Measurements from ENCODE around the gene SEC23IP. TPM values are rescaled to one million over a fixed set of nuclear protein-coding genes. Genes with fewer than 3 reads are reported as not detected.

Gene SEC23IP
- polyA plus RNA-seq, 4 donors, result 7.8 to 42.0 (median 9.8) TPM

- Histone ChIP-seq H3K4me1 (ENCODE audit: control insufficient read depth in 3 of 3, insufficient read depth in 2 of 3, low read depth in 1 of 3, low read length in 2 of 3) (no peaks in the 10 kb centered on the region), H3K36me3 (ENCODE audit: control insufficient read depth in 3 of 3, insufficient read depth in 2 of 3, low read depth in 1 of 3, low read length in 3 of 3) (peaks cover 4 to 23% (median 22%) of the 10 kb centered on the region in 3 donors), H3K9me3 (ENCODE audit: control insufficient read depth in 2 of 2, insufficient read depth in 1 of 2, low read depth in 1 of 2, low read length in 1 of 2) (no peaks in the 10 kb centered on the region), H3K27me3 (ENCODE audit: control insufficient read depth in 3 of 3, insufficient read depth in 3 of 3, low read length in 3 of 3) (no peaks in the 10 kb centered on the region), H3K27ac (ENCODE audit: low read depth in 1 of 3, low read length in 2 of 3) (no peak overlapping the region), H3K4me3 (ENCODE audit: low read depth in 1 of 3, low read length in 3 of 3) (no peak overlapping the region)
- no peak for FAIRE-seq
- 60 to 64% (median 61%) methylated on average over 3 of the region's 3 CpGs for WGBS, 3 donors
- DNase-seq, result peak in 1 of 2 donors; percentile 25
These were observed 40.6 kb downstream of the SEC23IP start for GRCh38 chr10:119933179-119933578.

- H3K27me3 ChIP-seq (ENCODE audit: control insufficient read depth in 3 of 3, insufficient read depth in 3 of 3, low read length in 3 of 3), result no peaks in the 10 kb centered on the region
- H3K36me3 ChIP-seq (ENCODE audit: control insufficient read depth in 3 of 3, insufficient read depth in 2 of 3, low read depth in 1 of 3, low read length in 3 of 3), result peaks cover 0 to 28% (median 13%) of the 10 kb centered on the region in 3 donors
- no peak overlapping the region for H3K27ac ChIP-seq (ENCODE audit: low read depth in 1 of 3, low read length in 2 of 3)
- no peaks in the 10 kb centered on the region for H3K9me3 ChIP-seq (ENCODE audit: control insufficient read depth in 2 of 2, insufficient read depth in 1 of 2, low read depth in 1 of 2, low read length in 1 of 2)
- H3K4me1 ChIP-seq (ENCODE audit: control insufficient read depth in 3 of 3, insufficient read depth in 2 of 3, low read depth in 1 of 3, low read length in 2 of 3), result no peaks in the 10 kb centered on the region
- WGBS, 3 donors, result 79 to 96% (median 95%) methylated on average over 3 of the region's 3 CpGs
- no peak overlapping the region for H3K4me3 ChIP-seq (ENCODE audit: low read depth in 1 of 3, low read length in 3 of 3)
- DNase-seq (no peak), FAIRE-seq (no peak)
These were observed 48.0 kb downstream of the SEC23IP start for GRCh38 chr10:119940487-119940886.

GRCh38 chr10:119942973-119943372 lies 50.4 kb downstream of the SEC23IP start:
- no peak for FAIRE-seq
- H3K9me3 ChIP-seq (ENCODE audit: control insufficient read depth in 2 of 2, insufficient read depth in 1 of 2, low read depth in 1 of 2, low read length in 1 of 2), result no peaks in the 10 kb centered on the region
- H3K27me3 ChIP-seq (ENCODE audit: control insufficient read depth in 3 of 3, insufficient read depth in 3 of 3, low read length in 3 of 3), result no peaks in the 10 kb centered on the region
- DNase-seq, result no peak
- H3K4me3 ChIP-seq (ENCODE audit: low read depth in 1 of 3, low read length in 3 of 3), result no peak overlapping the region
- WGBS, 3 donors, result 93 to 98% (median 96%) methylated on average over 2 of the region's 2 CpGs
- peaks cover 0 to 21% (median 9%) of the 10 kb centered on the region in 3 donors for H3K36me3 ChIP-seq (ENCODE audit: control insufficient read depth in 3 of 3, insufficient read depth in 2 of 3, low read depth in 1 of 3, low read length in 3 of 3)
- H3K27ac ChIP-seq (ENCODE audit: low read depth in 1 of 3, low read length in 2 of 3), result no peak overlapping the region
- H3K4me1 ChIP-seq (ENCODE audit: control insufficient read depth in 3 of 3, insufficient read depth in 2 of 3, low read depth in 1 of 3, low read length in 2 of 3), result no peaks in the 10 kb centered on the region

DNA sequence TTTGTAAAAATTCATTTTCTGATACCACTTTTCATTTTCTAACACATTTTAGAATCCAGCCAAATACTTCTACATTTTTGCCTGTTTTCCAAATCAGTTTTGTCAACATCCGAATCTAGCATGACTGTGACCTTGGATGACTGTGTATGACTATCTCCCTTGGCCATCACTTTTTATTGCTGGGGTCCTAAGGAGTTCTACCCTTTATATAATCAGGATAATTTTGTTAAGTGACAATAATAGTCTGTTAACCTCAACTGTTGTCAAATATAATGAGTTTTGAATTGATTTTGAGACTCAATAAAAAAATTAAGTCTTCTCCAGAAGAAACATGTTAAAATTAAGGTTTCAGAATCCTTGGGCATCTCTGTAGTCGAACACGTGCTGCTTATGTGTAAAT lies 53.3 kb downstream of the SEC23IP start:
- peaks cover 0 to 10% (median 5%) of the 10 kb centered on the region in 3 donors for H3K36me3 ChIP-seq (ENCODE audit: control insufficient read depth in 3 of 3, insufficient read depth in 2 of 3, low read depth in 1 of 3, low read length in 3 of 3)
- H3K4me1 ChIP-seq (ENCODE audit: control insufficient read depth in 3 of 3, insufficient read depth in 2 of 3, low read depth in 1 of 3, low read length in 2 of 3), result no peaks in the 10 kb centered on the region
- H3K27me3 ChIP-seq (ENCODE audit: control insufficient read depth in 3 of 3, insufficient read depth in 3 of 3, low read length in 3 of 3), result no peaks in the 10 kb centered on the region
- no peak for FAIRE-seq
- H3K27ac ChIP-seq (ENCODE audit: low read depth in 1 of 3, low read length in 2 of 3), result no peak overlapping the region
- WGBS, 3 donors, result 83 to 88% (median 86%) methylated on average over 3 of the region's 3 CpGs
- no peak overlapping the region for H3K4me3 ChIP-seq (ENCODE audit: low read depth in 1 of 3, low read length in 3 of 3)
- no peak for DNase-seq
- no peaks in the 10 kb centered on the region for H3K9me3 ChIP-seq (ENCODE audit: control insufficient read depth in 2 of 2, insufficient read depth in 1 of 2, low read depth in 1 of 2, low read length in 1 of 2)

DNA sequence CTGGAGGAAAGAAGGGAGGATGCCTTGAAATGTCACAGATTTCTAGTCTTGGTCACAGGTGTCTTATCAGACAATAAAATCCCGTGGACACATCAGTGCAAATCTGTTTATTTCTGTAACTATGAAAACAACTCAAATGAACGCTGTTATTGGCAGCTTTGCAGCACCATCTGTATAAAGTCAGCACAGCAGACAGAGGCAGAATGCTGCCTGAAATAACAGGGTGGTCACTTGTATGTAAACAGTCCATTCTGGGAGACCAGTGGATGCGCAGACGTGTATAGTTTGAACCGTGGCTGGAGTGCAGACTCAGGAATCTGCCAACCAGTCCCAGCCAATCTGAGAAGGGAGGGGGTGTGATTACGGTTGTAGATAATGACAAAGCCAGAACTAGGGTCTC lies 54.8 kb downstream of the SEC23IP start:
- no peaks in the 10 kb centered on the region for H3K9me3 ChIP-seq (ENCODE audit: control insufficient read depth in 2 of 2, insufficient read depth in 1 of 2, low read depth in 1 of 2, low read length in 1 of 2)
- no peak overlapping the region for H3K27ac ChIP-seq (ENCODE audit: low read depth in 1 of 3, low read length in 2 of 3)
- FAIRE-seq (no peak), DNase-seq (peak in 1 of 2 donors; percentile 11)
- peaks cover 0 to 7% (median 5%) of the 10 kb centered on the region in 3 donors for H3K36me3 ChIP-seq (ENCODE audit: control insufficient read depth in 3 of 3, insufficient read depth in 2 of 3, low read depth in 1 of 3, low read length in 3 of 3)
- WGBS, 3 donors, result 36 to 49% (median 43%) methylated on average over 6 of the region's 6 CpGs
- no peak overlapping the region for H3K4me3 ChIP-seq (ENCODE audit: low read depth in 1 of 3, low read length in 3 of 3)
- no peaks in the 10 kb centered on the region for H3K4me1 ChIP-seq (ENCODE audit: control insufficient read depth in 3 of 3, insufficient read depth in 2 of 3, low read depth in 1 of 3, low read length in 2 of 3)
- no peaks in the 10 kb centered on the region for H3K27me3 ChIP-seq (ENCODE audit: control insufficient read depth in 3 of 3, insufficient read depth in 3 of 3, low read length in 3 of 3)

GRCh38 chr10:119957451-119957850 lies 64.9 kb downstream of the SEC23IP start:
- H3K36me3 ChIP-seq (ENCODE audit: control insufficient read depth in 3 of 3, insufficient read depth in 2 of 3, low read depth in 1 of 3, low read length in 3 of 3), result no peaks in the 10 kb centered on the region
- peaks cover 0 to 3% (median 0%) of the 10 kb centered on the region in 3 donors for H3K27me3 ChIP-seq (ENCODE audit: control insufficient read depth in 3 of 3, insufficient read depth in 3 of 3, low read length in 3 of 3)
- DNase-seq, result no peak
- no peak overlapping the region for H3K27ac ChIP-seq (ENCODE audit: low read depth in 1 of 3, low read length in 2 of 3)
- WGBS, 3 donors, result 70 to 83% (median 74%) methylated on average over 4 of the region's 4 CpGs
- H3K4me3 ChIP-seq (ENCODE audit: low read depth in 1 of 3, low read length in 3 of 3), result no peak overlapping the region
- no peaks in the 10 kb centered on the region for H3K9me3 ChIP-seq (ENCODE audit: control insufficient read depth in 2 of 2, insufficient read depth in 1 of 2, low read depth in 1 of 2, low read length in 1 of 2)
- no peak for FAIRE-seq
- H3K4me1 ChIP-seq (ENCODE audit: control insufficient read depth in 3 of 3, insufficient read depth in 2 of 3, low read depth in 1 of 3, low read length in 2 of 3), result peaks cover 0 to under 1% (median 0%) of the 10 kb centered on the region in 3 donors

DNA sequence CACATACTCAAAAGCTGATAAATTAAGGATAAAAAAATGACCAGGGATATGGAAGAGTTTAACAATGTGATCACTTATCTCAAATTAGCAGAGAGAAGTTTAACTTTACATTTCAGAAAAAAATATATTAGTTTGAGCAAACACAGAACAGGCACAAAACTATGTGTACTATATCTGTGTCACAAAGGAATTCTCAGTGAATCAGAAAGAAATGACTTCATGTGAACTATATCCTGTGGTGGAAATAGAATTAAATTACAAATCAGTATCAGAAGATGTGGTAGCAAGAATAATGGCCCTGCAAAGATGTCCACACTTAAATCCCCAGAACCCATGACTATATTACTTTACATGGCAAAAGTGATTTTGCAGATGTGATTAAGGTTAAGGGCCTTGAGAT lies 70.3 kb downstream of the SEC23IP start:
- Histone ChIP-seq H3K4me3 (ENCODE audit: low read depth in 1 of 3, low read length in 3 of 3) (no peak overlapping the region), H3K4me1 (ENCODE audit: control insufficient read depth in 3 of 3, insufficient read depth in 2 of 3, low read depth in 1 of 3, low read length in 2 of 3) (no peaks in the 10 kb centered on the region), H3K27me3 (ENCODE audit: control insufficient read depth in 3 of 3, insufficient read depth in 3 of 3, low read length in 3 of 3) (peaks cover 0 to 3% (median 0%) of the 10 kb centered on the region in 3 donors), H3K36me3 (ENCODE audit: control insufficient read depth in 3 of 3, insufficient read depth in 2 of 3, low read depth in 1 of 3, low read length in 3 of 3) (no peaks in the 10 kb centered on the region), H3K9me3 (ENCODE audit: control insufficient read depth in 2 of 2, insufficient read depth in 1 of 2, low read depth in 1 of 2, low read length in 1 of 2) (peaks cover 3 to 5% of the 10 kb centered on the region in 2 donors), H3K27ac (ENCODE audit: low read depth in 1 of 3, low read length in 2 of 3) (no peak overlapping the region)
- FAIRE-seq (no peak), DNase-seq (no peak)

GRCh38 chr10:119967066-119967465 lies 74.5 kb downstream of the SEC23IP start:
- Histone ChIP-seq H3K9me3 (ENCODE audit: control insufficient read depth in 2 of 2, insufficient read depth in 1 of 2, low read depth in 1 of 2, low read length in 1 of 2) (peaks cover 3 to 5% of the 10 kb centered on the region in 2 donors), H3K27ac (ENCODE audit: low read depth in 1 of 3, low read length in 2 of 3) (no peak overlapping the region), H3K4me3 (ENCODE audit: low read depth in 1 of 3, low read length in 3 of 3) (no peak overlapping the region), H3K4me1 (ENCODE audit: control insufficient read depth in 3 of 3, insufficient read depth in 2 of 3, low read depth in 1 of 3, low read length in 2 of 3) (no peaks in the 10 kb centered on the region), H3K27me3 (ENCODE audit: control insufficient read depth in 3 of 3, insufficient read depth in 3 of 3, low read length in 3 of 3) (peaks cover 0 to 3% (median 0%) of the 10 kb centered on the region in 3 donors), H3K36me3 (ENCODE audit: control insufficient read depth in 3 of 3, insufficient read depth in 2 of 3, low read depth in 1 of 3, low read length in 3 of 3) (no peaks in the 10 kb centered on the region)
- 74 to 87% (median 80%) methylated on average over 1 of the region's 1 CpG for WGBS, 3 donors
- FAIRE-seq (no peak), DNase-seq (no peak)

DNA sequence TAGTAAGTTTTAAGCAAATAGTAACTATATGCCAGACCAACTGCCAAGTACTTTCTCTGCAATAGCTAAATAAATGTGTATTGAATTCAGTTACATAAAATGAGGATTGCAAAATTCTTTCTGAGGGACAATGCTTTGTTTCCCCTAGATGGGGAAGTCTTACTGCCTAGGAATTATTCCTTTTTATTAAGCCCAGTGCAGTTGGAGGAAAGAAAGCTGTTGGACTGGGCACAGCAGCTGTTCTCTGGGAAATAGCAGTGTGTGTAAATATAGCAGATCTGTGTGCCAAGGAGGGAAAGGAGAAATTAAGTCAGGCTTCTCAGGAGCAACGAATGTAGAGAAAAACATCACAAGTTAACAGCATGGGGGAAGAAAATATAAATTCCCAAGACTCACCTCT lies 77.1 kb downstream of the SEC23IP start:
- no peak for DNase-seq
- Histone ChIP-seq H3K9me3 (ENCODE audit: control insufficient read depth in 2 of 2, insufficient read depth in 1 of 2, low read depth in 1 of 2, low read length in 1 of 2) (peaks cover 3 to 5% of the 10 kb centered on the region in 2 donors), H3K4me3 (ENCODE audit: low read depth in 1 of 3, low read length in 3 of 3) (no peak overlapping the region), H3K36me3 (ENCODE audit: control insufficient read depth in 3 of 3, insufficient read depth in 2 of 3, low read depth in 1 of 3, low read length in 3 of 3) (no peaks in the 10 kb centered on the region), H3K4me1 (ENCODE audit: control insufficient read depth in 3 of 3, insufficient read depth in 2 of 3, low read depth in 1 of 3, low read length in 2 of 3) (no peaks in the 10 kb centered on the region), H3K27me3 (ENCODE audit: control insufficient read depth in 3 of 3, insufficient read depth in 3 of 3, low read length in 3 of 3) (no peaks in the 10 kb centered on the region), H3K27ac (ENCODE audit: low read depth in 1 of 3, low read length in 2 of 3) (no peak overlapping the region)
- 37 to 56% (median 42%) methylated on average over 1 of the region's 1 CpG for WGBS, 3 donors
- no peak for FAIRE-seq
